ENCODE results near the gene AGXT.

The AGXT gene

GRCh38 chr2:240871071-240871958 is 2.7 kb downstream of the AGXT start:
- Histone ChIP-seq H3K36me3 (ENCODE audit: insufficient read depth) (no peaks in the 10 kb centered on the region), H3K9ac (no peak overlapping the region), H3K4me2 (no peak overlapping the region), H3K79me2 (ENCODE audit: insufficient read depth, low read depth) (no peaks in the 10 kb centered on the region), H3K27ac (no peak overlapping the region), H3K4me1 (ENCODE audit: low read depth, poor library complexity, severe bottlenecking) (no peaks in the 10 kb centered on the region), H3K27me3 (ENCODE audit: insufficient read depth, low read depth) (peaks cover 26% of the 10 kb centered on the region), H2AFZ (ENCODE audit: low read depth) (no peak overlapping the region), H3K4me3 (IDR thresholded peaks at IDR 0.05; ENCODE audit: insufficient read depth, low read depth, low read length) (no peak overlapping the region), H4K20me1 (ENCODE audit: insufficient read depth) (no peaks in the 10 kb centered on the region)
- no peak for TF ChIP-seq CTCF (conservative IDR thresholded peaks at IDR 0.05; ENCODE audit: low read depth, low read length)

- no peaks in the 10 kb centered on the region for H4K20me1 ChIP-seq (ENCODE audit: insufficient read depth)
- no peaks in the 10 kb centered on the region for H3K36me3 ChIP-seq (ENCODE audit: insufficient read depth)
- no peak overlapping the region for H3K4me3 ChIP-seq (IDR thresholded peaks at IDR 0.05; ENCODE audit: insufficient read depth, low read depth, low read length)
- no peak overlapping the region for H3K27ac ChIP-seq
- H3K79me2 ChIP-seq (ENCODE audit: insufficient read depth, low read depth), result no peaks in the 10 kb centered on the region
- H3K4me1 ChIP-seq (ENCODE audit: low read depth, poor library complexity, severe bottlenecking), result no peaks in the 10 kb centered on the region
- peaks cover 19% of the 10 kb centered on the region; the same call in 1 of the 2 replicates for H3K27me3 ChIP-seq (ENCODE audit: insufficient read depth, low read depth)
- H3K4me2 ChIP-seq, result no peak overlapping the region
- H3K9ac ChIP-seq, result no peak overlapping the region
- H2AFZ ChIP-seq (ENCODE audit: low read depth), result no peak overlapping the region
- no peak for TF ChIP-seq CTCF (conservative IDR thresholded peaks at IDR 0.05; ENCODE audit: low read depth, low read length)
Measured at GRCh38 chr2:240872317-240873097, 3.9 kb downstream of the AGXT start.

GRCh38 chr2:240873098-240873788 is 4.6 kb downstream of the AGXT start:
- Histone ChIP-seq H3K4me1 (ENCODE audit: low read depth, poor library complexity, severe bottlenecking) (no peaks in the 10 kb centered on the region), H4K20me1 (ENCODE audit: insufficient read depth) (no peaks in the 10 kb centered on the region), H3K9ac (no peak overlapping the region), H3K27me3 (ENCODE audit: insufficient read depth, low read depth) (peaks cover 16% of the 10 kb centered on the region; the same call in 1 of the 2 replicates), H3K4me3 (IDR thresholded peaks at IDR 0.05; ENCODE audit: insufficient read depth, low read depth, low read length) (no peak overlapping the region), H2AFZ (ENCODE audit: low read depth) (no peak overlapping the region), H3K27ac (no peak overlapping the region), H3K4me2 (no peak overlapping the region), H3K79me2 (ENCODE audit: insufficient read depth, low read depth) (no peaks in the 10 kb centered on the region), H3K36me3 (ENCODE audit: insufficient read depth) (no peaks in the 10 kb centered on the region)
- TF ChIP-seq CTCF (conservative IDR thresholded peaks at IDR 0.05; ENCODE audit: low read depth, low read length), result no peak

All from KMS-11 (cell line).